HT1080 (cell line): Measurements from ENCODE around the gene ENOX1. TPM values are rescaled to one million over a fixed set of nuclear protein-coding genes. Genes with fewer than 3 reads are reported as not detected.
"Not testable (repeated sequence)": the region's sequence is repeated elsewhere in the genome, so short reads cannot be mapped to it uniquely, and the experiment has no call there.

Source experiments
- DNase-seq: peaks from one replicate; pipeline ENCODE4 v3.0.0-alpha.2; 2015; ENCODE audit warnings: low read depth
- small RNA-seq: library from RNA; depleted of rRNA; stranded (forward); fragments of <200 nt; gene quantifications from one replicate; pipeline ENCODE3, GENCODE V24; 2014
- total RNA-seq: library from RNA; depleted of rRNA; stranded (reverse); fragments of >200 nt; shearing (Covaris generic); gene quantifications from 2 replicates; pipeline ENCODE4 v1.2.3, GENCODE V29; 2014; rRNA removed

ENOX1 gene
- total RNA-seq, 1 experiment from 2014 or later, result 3.2 TPM

DNA sequence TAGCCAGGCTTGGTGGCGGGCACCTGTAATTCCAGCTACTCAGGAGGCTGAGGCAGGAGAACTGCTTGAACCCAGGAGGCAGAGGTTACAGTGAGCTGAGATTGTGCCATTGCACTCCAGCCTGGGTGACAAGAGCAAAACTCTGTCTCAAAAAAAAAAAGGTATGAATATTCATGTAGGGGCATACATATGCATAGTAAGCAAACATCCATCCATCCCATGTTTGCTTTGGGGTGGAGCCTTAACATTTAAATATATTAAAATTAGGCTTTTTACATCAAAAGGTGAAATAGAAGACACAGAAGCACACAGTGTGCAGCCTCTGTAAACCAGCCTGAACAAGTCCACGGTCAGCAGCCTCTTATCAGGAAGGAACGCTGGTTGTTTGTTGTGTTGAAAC, 618.3 kb downstream of the ENOX1 start:
- DNase-seq, result not testable (repeated sequence)

GRCh38 chr13:43167731-43168130, 619.0 kb downstream of the ENOX1 start:
- DNase-seq, result no peak

DNA sequence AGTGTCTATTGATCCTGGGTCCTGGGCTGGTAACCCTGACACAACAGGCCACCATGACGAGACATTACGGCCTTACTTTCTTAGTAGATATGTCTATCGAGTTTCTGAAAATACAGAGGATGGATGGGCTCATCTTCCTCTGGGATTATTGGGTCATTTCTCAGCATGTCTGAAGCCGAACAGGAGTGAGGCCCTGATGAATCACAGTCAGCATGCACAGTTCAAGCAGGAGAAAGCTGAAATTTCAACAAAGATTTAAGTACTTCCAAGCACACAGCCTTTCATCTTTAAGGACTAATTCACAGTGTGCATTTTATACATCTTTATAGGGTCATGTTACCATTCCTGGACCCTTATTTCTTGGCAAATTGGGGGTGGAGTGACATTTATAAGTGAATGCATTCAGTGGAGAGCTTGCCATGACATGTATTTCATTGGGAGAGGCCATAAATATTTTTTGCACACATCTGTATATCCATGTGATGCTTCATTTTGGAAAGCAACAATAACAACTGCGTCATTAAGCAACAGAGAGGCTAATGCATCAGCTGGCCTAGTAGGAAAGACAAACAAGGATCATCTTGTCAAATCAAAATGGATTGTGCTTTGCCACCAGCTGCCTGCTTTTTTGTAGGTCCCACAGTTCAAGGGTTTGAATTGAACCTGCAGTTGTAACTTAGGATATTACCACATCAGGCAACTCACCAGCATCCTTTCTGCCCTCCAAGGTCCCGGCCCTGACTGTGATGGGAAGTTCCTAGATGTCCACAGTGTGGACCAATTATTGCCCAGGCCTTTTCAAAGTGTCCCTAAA, 619.9 kb downstream of the ENOX1 start:
- no peak for DNase-seq

Small RNA genes within 50 kb of the gene (small RNA-seq; reads per million reads assigned to genes)
- not detected for gene AL162713.1

Other genes with a start within 250 kb of the ENOX1 start
- gene CCDC122, start 92.8 kb upstream of the ENOX1 start, total RNA-seq, result 4.1 and 6.1 TPM in 2 replicates
- 2.6 and 4.1 TPM in 2 replicates for gene LACC1, start 92.9 kb upstream of the ENOX1 start, total RNA-seq